Fibroblast of the aortic adventitia (primary cell): Measurements from ENCODE around the gene SNX8. TPM values are rescaled to one million over a fixed set of nuclear protein-coding genes. Genes with fewer than 3 reads are reported as not detected.
A peak's percentile ranks its signal among the peaks of the same experiment; 100 is the strongest.
"Not testable (repeated sequence)": the region's sequence is repeated elsewhere in the genome, so short reads cannot be mapped to it uniquely, and the experiment has no call there.

Experiments used
- DNase-seq: peaks from one replicate; pipeline ENCODE4 v3.0.0-alpha.2; 2010; ENCODE audit warnings: low read depth
- H3K4me3 ChIP-seq: 2 replicates; pipeline ENCODE4 v1.5.1; 2011; ENCODE audit warnings: low read depth, mild to moderate bottlenecking, control low read depth, low read length, moderate library complexity
- total RNA-seq: library from RNA; depleted of rRNA; stranded (reverse); fragments of >200 nt; gene quantifications from 2 replicates; pipeline ENCODE4 v1.2.3, GENCODE V29; 2012; ENCODE audit warnings: low replicate concordance
- TF ChIP-seq, protein P1 (sequence below): IDR thresholded peaks from 2 replicates; pipeline ENCODE4 v1.5.1; 2011; ENCODE audit warnings: mild to moderate bottlenecking, low read length, control low read depth, inconsistent platforms; ENCODE audit not compliant: insufficient read depth

SNX8 gene
- total RNA-seq, 1 donor = 19.4 TPM

DNA sequence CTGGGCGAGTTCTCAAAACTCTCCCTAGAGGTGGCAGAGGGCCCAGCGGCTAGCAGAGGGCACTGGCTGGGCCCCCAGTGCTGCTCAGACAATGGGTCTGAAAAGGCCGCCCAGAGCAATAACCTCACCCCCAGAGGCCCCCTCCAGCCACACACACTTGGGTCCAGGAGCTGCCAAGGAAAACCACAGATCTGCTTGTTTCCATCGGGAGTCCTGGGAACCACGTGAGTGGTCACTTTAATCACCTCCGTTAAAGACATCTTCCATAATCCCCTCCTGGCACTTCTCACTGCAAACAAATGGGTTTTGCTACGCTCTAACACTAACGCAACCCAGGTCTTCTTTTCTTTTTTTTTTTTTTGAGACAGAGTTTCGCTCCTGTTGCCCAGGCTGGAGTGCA, 42.2 kb downstream of the SNX8 start:
- H3K4me3 ChIP-seq = no peak overlapping the region
- TF ChIP-seq, protein P1, sequence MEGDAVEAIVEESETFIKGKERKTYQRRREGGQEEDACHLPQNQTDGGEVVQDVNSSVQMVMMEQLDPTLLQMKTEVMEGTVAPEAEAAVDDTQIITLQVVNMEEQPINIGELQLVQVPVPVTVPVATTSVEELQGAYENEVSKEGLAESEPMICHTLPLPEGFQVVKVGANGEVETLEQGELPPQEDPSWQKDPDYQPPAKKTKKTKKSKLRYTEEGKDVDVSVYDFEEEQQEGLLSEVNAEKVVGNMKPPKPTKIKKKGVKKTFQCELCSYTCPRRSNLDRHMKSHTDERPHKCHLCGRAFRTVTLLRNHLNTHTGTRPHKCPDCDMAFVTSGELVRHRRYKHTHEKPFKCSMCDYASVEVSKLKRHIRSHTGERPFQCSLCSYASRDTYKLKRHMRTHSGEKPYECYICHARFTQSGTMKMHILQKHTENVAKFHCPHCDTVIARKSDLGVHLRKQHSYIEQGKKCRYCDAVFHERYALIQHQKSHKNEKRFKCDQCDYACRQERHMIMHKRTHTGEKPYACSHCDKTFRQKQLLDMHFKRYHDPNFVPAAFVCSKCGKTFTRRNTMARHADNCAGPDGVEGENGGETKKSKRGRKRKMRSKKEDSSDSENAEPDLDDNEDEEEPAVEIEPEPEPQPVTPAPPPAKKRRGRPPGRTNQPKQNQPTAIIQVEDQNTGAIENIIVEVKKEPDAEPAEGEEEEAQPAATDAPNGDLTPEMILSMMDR = no peak
- no peak for DNase-seq

DNA sequence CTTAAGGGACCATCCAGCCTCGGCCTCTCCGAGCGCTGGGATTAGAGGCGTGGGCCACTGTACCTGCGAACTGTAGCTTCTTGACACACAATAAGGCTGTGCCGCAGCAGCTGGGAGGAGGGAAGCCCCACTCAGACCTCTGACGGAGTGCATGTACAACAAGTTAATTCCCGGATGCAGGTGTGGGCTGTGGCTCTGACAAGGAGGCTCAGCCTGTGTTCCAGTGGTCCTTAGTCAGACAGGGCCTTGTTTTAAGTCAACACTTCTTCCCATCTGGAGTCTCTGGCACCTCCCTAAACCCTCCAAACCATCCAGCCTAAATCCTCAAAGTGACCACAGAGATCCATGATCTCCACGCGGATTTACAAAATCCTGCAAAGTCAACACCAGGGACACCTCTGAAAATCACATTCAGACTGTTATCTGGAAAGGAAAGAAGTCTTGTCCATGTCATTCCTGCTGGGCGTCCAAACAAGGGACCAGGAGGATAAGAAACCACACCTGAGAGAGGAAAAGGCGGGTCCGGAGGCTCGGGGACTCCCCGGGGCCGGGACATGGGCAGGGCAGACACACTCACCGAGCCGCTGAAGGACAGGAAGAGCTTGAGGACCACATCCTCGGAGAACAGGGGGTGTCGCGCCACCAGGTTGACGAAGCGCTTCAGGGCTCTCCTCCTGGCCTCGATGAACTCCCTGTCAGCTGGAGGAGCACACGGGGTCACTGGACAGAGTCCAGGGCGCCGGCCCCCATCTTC, 42.8 kb downstream of the SNX8 start:
- no peak for DNase-seq
- H3K4me3 ChIP-seq = no peak overlapping the region
- TF ChIP-seq, protein P1 = no peak

DNA sequence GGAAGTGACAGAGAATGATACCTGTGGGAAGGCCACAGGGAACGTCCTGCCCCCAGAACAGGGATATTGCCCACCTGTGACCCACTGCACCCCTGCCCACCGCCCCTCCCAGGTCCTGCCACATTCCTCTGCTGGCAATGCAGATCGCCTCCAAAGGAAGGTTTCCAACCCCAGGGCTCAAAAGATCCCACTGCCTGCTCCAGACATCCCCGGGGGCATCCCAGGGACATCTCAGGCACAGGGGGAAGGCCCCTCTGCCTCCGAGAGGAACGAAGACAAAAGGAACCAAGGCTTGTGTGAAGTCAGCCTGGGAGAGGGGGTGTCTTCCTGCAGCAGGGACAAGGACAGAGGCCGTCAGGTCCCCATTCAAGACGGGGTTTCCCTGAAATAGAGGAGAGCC, 43.7 kb downstream of the SNX8 start:
- no peak overlapping the region for H3K4me3 ChIP-seq
- DNase-seq = no peak
- TF ChIP-seq, protein P1 = no peak

DNA sequence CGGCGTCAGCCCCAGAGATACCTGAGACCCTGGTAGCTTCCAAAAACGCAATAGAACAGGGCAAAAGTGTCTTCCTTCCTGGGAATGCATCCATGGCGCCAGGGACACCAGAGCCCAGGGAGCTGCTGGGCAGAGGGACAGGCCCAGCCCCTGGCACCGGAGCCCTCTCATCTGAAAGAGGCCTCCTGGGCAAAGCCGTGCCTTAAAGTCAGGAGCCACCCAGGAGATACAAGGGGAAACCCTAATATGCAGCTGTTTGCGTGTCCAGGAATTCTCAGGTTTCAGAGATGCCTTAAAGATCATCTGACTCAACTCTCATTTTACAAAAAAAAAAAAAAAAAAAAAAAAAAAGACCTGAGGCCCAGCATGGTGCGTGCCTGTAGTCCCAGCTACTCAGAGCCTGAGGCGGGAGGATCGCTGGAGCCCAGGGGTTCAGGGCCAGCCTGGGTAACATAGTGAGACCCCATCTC, 44.2 kb downstream of the SNX8 start:
- DNase-seq = no peak
- TF ChIP-seq, protein P1 = no peak
- H3K4me3 ChIP-seq = no peak overlapping the region

DNA sequence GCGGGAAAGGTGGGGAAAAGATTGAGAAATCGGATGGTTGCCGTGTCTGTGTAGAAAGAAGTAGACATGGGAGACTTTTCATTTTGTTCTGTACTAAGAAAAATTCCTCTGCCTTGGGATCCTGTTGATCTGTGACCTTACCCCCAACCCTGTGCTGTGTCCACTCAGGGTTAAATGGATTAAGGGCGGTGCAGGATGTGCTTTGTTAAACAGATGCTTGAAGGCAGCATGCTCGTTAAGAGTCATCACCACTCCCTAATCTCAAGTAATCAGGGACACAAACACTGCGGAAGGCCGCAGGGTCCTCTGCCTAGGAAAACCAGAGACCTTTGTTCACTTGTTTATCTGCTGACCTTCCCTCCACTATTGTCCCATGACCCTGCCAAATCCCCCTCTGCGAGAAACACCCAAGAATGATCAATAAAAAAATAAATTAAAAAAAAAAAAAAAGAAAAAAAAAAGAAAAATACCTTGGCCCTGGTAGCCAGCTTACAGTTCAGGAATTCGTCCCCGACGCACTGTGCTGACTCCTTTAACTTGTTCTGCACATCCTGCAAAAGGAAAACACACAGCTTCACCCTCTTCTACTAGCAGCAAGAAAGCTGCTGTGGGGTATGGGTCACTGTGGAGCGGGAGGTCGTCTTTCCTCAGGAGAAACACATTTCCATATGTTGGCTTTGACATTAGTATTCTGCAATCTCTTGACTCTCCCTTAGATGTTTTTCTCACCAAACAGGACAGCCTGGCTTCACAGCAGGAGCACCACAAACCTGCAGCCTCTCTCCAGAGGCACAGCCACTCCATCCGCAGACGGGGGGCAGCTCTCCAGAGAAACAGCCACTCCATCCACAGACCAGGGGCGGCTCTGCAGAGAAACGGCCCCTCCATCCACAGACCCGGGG, 44.9 kb downstream of the SNX8 start:
- peak; percentile 19 for DNase-seq
- not testable (repeated sequence) for H3K4me3 ChIP-seq

DNA sequence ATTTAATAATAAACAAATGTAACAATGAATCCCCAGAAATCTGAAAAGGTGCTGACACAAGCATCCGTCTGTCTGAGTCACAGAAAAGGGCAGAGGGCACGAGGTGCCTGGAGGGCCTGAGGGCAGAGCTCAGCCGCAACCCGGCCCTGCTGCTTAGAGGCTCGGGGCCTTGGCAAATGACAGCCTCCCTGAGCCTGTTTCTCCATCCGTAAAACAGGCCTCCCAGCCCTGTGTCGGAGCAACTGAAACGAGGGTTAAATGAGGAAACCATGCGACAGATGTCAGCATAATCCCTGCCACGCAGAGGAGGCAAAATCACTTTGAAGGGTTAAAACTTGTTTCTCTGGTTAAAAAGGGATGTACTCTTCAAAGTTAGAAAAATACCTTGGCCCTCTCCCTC, 47.3 kb downstream of the SNX8 start:
- TF ChIP-seq, protein P1 = no peak
- DNase-seq = peak; percentile 33

DNA sequence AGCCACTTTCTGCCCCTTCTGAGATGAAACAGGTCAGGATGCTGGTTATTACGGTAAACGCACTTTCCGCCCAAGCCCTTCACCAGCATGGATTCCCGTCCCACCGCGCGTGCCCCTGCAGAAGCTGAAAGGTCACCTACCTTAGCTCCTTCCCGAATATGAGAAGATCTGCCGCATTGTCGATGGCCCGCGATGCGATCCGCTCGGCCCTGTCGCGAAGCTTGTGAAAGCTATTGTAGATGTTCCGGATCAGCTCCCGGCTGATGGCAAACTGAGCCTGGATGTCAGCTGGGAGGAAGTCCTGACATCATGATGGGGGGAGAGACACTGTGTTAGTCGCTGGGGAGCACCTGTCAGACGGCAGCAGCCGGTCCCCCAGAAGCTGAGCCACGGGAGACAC, 50.1 kb downstream of the SNX8 start:
- no peak overlapping the region for H3K4me3 ChIP-seq
- DNase-seq = no peak
- TF ChIP-seq, protein P1 = no peak

More for the DNA sequence above, 47.3 kb downstream of the SNX8 start:
- no peak overlapping the region for H3K4me3 ChIP-seq
